Ascending aorta (tissue), 2 donors: Measurements from ENCODE around the gene MAML3. TPM values are rescaled to one million over a fixed set of nuclear protein-coding genes. Genes with fewer than 3 reads are reported as not detected.

Experiments
- DNase-seq, 2 donors: peaks; one replicate each; pipeline ENCODE4 v3.0.0-alpha.2; 2019; ENCODE audit warnings: low spot score in 2 of 2
- H3K27ac ChIP-seq, 2 donors: fragments of 200-600 bp; sonication (generic); one replicate each; pipeline ENCODE4 v1.5.1; 2016 to 2017; ENCODE audit warnings: mild to moderate bottlenecking in 1 of 2
- H3K27me3 ChIP-seq: fragments of 200-600 bp; sonication (generic); one replicate; pipeline ENCODE4 v1.5.1; 2017
- H3K36me3 ChIP-seq, 2 donors: fragments of 200-600 bp; sonication (generic); one replicate each; pipeline ENCODE4 v1.5.1; 2016
- H3K4me1 ChIP-seq, 2 donors: fragments of 200-600 bp; sonication (generic); one replicate each; pipeline ENCODE4 v1.5.1; 2016 to 2017; ENCODE audit warnings: mild to moderate bottlenecking in 1 of 2
- H3K4me3 ChIP-seq, 2 donors: fragments of 200-600 bp; sonication (generic); one replicate each; pipeline ENCODE4 v1.5.1; 2016 to 2017; ENCODE audit warnings: mild to moderate bottlenecking in 1 of 2
- H3K9me3 ChIP-seq, 2 donors: fragments of 200-600 bp; sonication (generic); one replicate each; pipeline ENCODE4 v1.5.1; 2016
- intact Hi-C: fragments of 100-400 bp; cut with DNase I; formaldehyde crosslinking; loops from one replicate; pipeline ENCODE4 v1.15.1; 2023
- total RNA-seq: library from RNA; depleted of rRNA; stranded (reverse); fragments of >200 nt; gene quantifications from one replicate; pipeline ENCODE4 v1.1.0, GENCODE V29; 2016
- TF ChIP-seq, protein P1 (sequence below), 3 experiments: fragments of 200-600 bp in 2 of 3; fragments of 450-650 bp in 1 of 3; sonication (generic) in 2 of 3; IDR thresholded peaks; one replicate each; pipeline ENCODE4 v1.5.1; 2016 to 2019; ENCODE audit warnings: antibody characterized with exemption in 3 of 3, mild to moderate bottlenecking in 1 of 3, moderate library complexity in 1 of 3

MAML3 gene
- total RNA-seq, 1 donor from 2014 or later: 4.7 TPM

DNA sequence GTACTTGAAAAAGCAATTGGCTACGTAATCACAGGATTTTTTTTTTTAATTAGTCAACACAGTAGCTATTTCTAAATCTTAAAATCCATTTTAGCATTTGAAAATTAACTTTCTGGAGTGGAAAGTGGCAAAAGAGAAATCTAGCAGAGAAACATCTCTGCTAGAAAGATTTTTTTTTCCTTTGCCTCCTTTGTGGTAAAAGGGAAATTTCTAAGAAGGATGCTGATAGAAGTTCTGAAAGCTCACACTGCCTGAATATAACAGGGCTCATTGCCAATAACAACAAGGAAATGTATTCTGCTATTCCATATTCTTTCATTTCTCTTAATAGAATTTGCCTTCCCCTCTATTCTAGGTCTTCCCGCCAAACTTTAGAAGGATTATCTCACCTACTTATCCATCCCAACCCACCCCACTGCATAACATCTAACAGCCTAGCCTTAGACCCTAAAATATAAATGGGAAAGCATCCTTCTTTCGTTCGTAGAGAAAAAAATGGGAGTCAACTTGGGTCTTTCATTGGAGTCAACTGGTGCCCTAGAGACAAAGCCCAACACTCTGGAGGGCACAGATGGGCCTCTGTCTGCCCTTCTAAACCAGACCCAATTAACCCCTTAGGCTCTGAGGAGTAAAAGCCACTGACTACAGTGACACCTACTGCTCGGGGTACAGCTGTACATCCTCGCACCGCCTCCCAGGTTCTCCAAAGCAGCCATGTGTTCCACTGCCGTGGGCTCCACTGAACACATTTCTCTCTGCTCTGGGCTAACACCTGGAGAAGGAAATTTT, 103.9 kb downstream of the MAML3 start:
- TF ChIP-seq, protein P1, sequence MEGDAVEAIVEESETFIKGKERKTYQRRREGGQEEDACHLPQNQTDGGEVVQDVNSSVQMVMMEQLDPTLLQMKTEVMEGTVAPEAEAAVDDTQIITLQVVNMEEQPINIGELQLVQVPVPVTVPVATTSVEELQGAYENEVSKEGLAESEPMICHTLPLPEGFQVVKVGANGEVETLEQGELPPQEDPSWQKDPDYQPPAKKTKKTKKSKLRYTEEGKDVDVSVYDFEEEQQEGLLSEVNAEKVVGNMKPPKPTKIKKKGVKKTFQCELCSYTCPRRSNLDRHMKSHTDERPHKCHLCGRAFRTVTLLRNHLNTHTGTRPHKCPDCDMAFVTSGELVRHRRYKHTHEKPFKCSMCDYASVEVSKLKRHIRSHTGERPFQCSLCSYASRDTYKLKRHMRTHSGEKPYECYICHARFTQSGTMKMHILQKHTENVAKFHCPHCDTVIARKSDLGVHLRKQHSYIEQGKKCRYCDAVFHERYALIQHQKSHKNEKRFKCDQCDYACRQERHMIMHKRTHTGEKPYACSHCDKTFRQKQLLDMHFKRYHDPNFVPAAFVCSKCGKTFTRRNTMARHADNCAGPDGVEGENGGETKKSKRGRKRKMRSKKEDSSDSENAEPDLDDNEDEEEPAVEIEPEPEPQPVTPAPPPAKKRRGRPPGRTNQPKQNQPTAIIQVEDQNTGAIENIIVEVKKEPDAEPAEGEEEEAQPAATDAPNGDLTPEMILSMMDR (IDR thresholded peaks at IDR 0.05): no peak
- H3K27ac ChIP-seq: no peak overlapping the region
- H3K36me3 ChIP-seq: no peaks in the 10 kb centered on the region
- peaks cover 3 to 9% of the 10 kb centered on the region in 2 donors for H3K4me1 ChIP-seq
- intact Hi-C loops: loop anchor here (5.0 kb wide), 2 partner anchors 78 to 202 kb away; no protein-coding TSS in a partner anchor
- no peak for DNase-seq
- no peaks in the 10 kb centered on the region for H3K27me3 ChIP-seq
- H3K9me3 ChIP-seq: no peaks in the 10 kb centered on the region
- peak overlapping the region; percentile 52 to 62 for H3K4me3 ChIP-seq

DNA sequence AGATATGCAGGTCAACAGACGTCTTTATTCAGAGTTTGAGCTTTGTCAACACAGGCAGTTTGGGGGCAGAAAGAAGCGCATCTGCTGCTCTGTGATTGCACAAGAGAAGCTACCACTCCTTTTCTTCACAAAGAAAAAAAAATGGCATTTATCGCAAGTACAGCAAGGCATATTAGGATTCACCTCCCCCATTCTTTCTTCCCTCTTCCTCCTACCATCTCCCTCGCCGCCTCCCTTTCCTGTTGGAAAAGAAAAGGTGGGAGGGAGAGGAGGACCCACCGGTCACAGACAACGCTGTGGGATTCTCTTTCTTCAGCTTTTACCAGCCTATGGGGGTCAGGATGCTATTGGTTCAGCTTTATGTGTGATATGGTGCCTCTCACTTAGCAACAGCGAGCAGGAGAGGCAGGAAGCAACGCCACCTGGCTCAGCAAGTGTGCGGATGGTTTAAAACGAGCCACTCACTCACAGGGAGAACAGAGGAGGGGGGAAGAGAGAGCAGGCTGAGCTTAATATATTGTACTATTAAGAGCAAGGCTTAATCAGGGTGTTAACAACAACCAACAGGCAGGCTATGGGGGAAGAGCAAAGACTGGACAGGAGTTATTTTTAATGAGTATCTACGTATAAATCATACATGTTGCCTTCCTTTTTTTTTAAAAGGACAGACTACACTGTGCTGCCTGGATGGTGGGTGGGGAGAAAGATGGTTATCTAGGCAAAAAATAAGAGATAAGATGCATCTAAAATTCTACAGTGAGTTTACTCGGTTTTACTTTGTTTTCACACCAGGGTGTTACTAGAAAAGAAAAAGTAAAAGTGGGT, 104.7 kb downstream of the MAML3 start:
- DNase-seq: peak; percentile 18 to 71
- peak overlapping the region; percentile 52 to 62 for H3K4me3 ChIP-seq
- H3K27ac ChIP-seq: peak overlapping the region; percentile 67 to 71
- TF ChIP-seq, protein P1 (IDR thresholded peaks at IDR 0.05): peak in 1 of 3 experiments; percentile 30
- H3K4me1 ChIP-seq: peaks cover 3 to 9% of the 10 kb centered on the region in 2 donors
- H3K36me3 ChIP-seq: no peaks in the 10 kb centered on the region
- intact Hi-C loops: loop anchor here (5.0 kb wide), 2 partner anchors 77 to 203 kb away; no protein-coding TSS in a partner anchor
- H3K27me3 ChIP-seq: no peaks in the 10 kb centered on the region
- H3K9me3 ChIP-seq: no peaks in the 10 kb centered on the region

DNA sequence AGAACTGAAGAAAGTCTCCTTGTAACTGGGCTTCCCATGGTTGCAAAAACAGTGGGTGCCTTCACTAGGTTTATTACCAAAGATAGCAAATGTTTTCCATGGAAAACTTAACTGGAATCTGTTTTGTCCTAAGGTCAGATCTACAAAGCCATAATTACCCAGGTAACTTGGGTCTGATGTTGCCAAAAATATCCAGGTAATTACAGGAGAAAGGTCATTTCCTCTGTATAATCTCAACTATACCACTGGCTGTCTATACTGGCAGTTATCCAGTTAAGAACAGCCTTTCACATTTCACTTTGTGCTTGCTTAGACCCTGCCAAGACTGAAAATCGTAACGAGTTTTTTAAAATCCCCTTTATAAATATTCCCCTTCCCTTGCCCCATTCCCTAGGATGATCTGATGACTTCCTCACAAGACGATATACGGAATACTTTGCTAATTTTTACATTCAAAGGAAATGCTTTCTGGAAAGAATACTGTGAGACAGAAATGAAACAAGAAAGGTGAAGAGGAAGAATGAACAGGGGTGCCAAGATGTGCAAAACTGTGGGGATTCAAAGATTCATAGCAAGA, 105.5 kb downstream of the MAML3 start:
- Histone ChIP-seq H3K27ac (peak overlapping the region; percentile 67 to 71), H3K27me3 (no peaks in the 10 kb centered on the region), H3K36me3 (no peaks in the 10 kb centered on the region), H3K4me1 (peaks cover 3 to 9% of the 10 kb centered on the region in 2 donors), H3K9me3 (no peaks in the 10 kb centered on the region), H3K4me3 (peak overlapping the region; percentile 52 to 62)
- DNase-seq: no peak
- intact Hi-C loops: loop anchor here (5.0 kb wide), 2 partner anchors 76 to 204 kb away; no protein-coding TSS in a partner anchor
- TF ChIP-seq, protein P1 (IDR thresholded peaks at IDR 0.05): no peak

DNA sequence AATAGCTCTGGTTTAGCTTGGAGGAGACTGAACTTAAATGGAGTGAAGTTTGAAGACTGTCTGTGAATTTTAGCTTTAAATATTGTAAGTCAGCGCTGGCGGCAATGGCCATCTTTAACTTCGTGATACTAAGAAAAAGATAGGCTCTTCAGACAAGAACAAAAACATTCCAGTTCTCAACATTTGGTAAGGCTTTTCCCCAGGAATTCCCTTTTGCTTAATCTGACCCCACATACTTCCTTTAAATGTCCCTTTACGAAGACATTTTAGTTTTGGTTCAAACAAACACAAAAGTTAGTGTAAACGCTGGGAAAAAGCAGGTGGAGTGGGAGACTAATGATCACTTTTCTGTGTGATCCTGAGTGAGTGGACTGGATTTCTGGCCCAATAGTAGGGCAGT, 106.2 kb downstream of the MAML3 start:
- DNase-seq: no peak
- Histone ChIP-seq H3K27me3 (no peaks in the 10 kb centered on the region), H3K36me3 (no peaks in the 10 kb centered on the region), H3K4me3 (peak overlapping the region; percentile 18 to 62), H3K9me3 (no peaks in the 10 kb centered on the region), H3K4me1 (peaks cover 3 to 9% of the 10 kb centered on the region in 2 donors), H3K27ac (peak overlapping the region; percentile 67 to 71)
- intact Hi-C loops: loop anchor here (1.0 to 5.0 kb wide), 5 partner anchors 35 to 313 kb away; no protein-coding TSS in a partner anchor
- TF ChIP-seq, protein P1 (IDR thresholded peaks at IDR 0.05): no peak

DNA sequence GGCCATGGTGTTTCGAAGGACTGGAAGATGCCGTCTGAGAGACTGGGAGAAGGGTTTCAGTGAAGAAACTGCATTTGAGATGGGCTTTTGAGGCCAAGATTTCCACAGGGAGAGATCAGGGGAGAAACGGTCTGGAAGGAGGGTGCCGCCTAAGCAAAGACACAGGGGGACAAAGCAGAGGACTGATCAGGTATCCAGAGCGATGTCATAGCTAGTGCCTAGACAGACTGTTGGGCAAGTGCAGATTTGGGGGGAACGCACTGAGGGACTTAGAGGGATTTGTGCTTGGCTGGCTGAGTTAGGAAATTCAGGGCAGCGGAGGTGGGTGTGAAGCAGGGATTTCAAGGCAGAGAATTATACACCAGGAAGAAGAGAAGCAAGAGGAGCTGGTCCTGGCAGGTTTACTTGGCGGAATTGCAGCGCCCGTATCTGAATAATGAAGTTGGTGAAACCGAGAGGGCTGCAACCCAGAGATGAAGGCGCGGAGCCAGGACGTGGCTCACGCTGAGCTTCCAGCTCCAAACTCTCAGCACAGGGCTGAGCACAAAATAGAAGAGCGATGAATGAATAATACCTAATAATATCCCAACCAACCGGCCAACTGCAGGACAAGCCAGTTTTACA, 106.9 kb downstream of the MAML3 start:
- Histone ChIP-seq H3K4me3 (peak overlapping the region; percentile 18 to 62), H3K27ac (peak overlapping the region; percentile 67 to 71), H3K9me3 (no peaks in the 10 kb centered on the region), H3K4me1 (peaks cover 3 to 9% of the 10 kb centered on the region in 2 donors), H3K36me3 (no peaks in the 10 kb centered on the region), H3K27me3 (no peaks in the 10 kb centered on the region)
- DNase-seq: peak; percentile 24 to 86
- TF ChIP-seq, protein P1 (IDR thresholded peaks at IDR 0.05): no peak
- intact Hi-C loops: loop anchor here (1.0 to 5.0 kb wide), 5 partner anchors 34 to 312 kb away; no protein-coding TSS in a partner anchor
